Loucy (cell line): ENCODE data around the gene PIAS2.

Experiments used
- H2AFZ ChIP-seq: fragments of 200-600 bp; sonication (generic); 2 replicates; pipeline ENCODE4 v1.6.0; 2016; ENCODE audit warnings: antibody characterized with exemption, mild to moderate bottlenecking, low read length, moderate library complexity
- H3F3A ChIP-seq: fragments of 200-600 bp; 2 replicates; pipeline ENCODE4 v1.6.0; 2016; ENCODE audit warnings: antibody characterized with exemption, low read depth, mild to moderate bottlenecking
- H3K27me3 ChIP-seq: fragments of 200-600 bp; sonication (generic); 2 replicates; pipeline ENCODE4 v1.6.1; 2014; ENCODE audit warnings: low read length, mild to moderate bottlenecking; ENCODE audit not compliant: insufficient read depth, poor library complexity, severe bottlenecking
- H3K36me3 ChIP-seq: fragments of 200-600 bp; sonication (generic); 2 replicates; pipeline ENCODE4 v1.6.1; 2016; ENCODE audit warnings: low read length; ENCODE audit not compliant: insufficient read depth
- H3K4me1 ChIP-seq: fragments of 200-600 bp; sonication (generic); 2 replicates; pipeline ENCODE4 v1.5.1; 2014; ENCODE audit warnings: low read length, mild to moderate bottlenecking; ENCODE audit not compliant: insufficient read depth, poor library complexity, severe bottlenecking
- H3K4me2 ChIP-seq: fragments of 200-600 bp; sonication (generic); 2 replicates; pipeline ENCODE4 v1.6.0; 2014; ENCODE audit warnings: antibody characterized with exemption, low read length, low read depth, mild to moderate bottlenecking; ENCODE audit not compliant: poor library complexity, severe bottlenecking
- H3K4me3 ChIP-seq: fragments of 200-600 bp; sonication (generic); 2 replicates; pipeline ENCODE4 v1.5.1; 2014; ENCODE audit warnings: low read length, mild to moderate bottlenecking, mixed read lengths; ENCODE audit not compliant: poor library complexity, severe bottlenecking
- H3K79me2 ChIP-seq: fragments of 200-600 bp; sonication (generic); 2 replicates; pipeline ENCODE4 v1.6.1; 2014; ENCODE audit warnings: low read length; ENCODE audit not compliant: insufficient read depth
- H3K9ac ChIP-seq: fragments of 200-600 bp; sonication (generic); 2 replicates; pipeline ENCODE4 v1.6.0; 2014; ENCODE audit warnings: mild to moderate bottlenecking, low read depth, low read length, moderate library complexity; ENCODE audit not compliant: poor library complexity, severe bottlenecking
- H3K9me2 ChIP-seq: fragments of 200-600 bp; sonication (generic); replicated peaks from 2 replicates; pipeline ENCODE4 v1.6.1; 2016; ENCODE audit warnings: low read depth, low read length, mixed read lengths
- H3K9me3 ChIP-seq: fragments of 200-600 bp; sonication (generic); 2 replicates; pipeline ENCODE4 v1.6.1; 2014; ENCODE audit warnings: mild to moderate bottlenecking, antibody characterized with exemption, low read length, low read depth; ENCODE audit not compliant: insufficient read depth
- H4K20me1 ChIP-seq: fragments of 200-600 bp; sonication (generic); 2 replicates; pipeline ENCODE4 v1.6.0; 2014; ENCODE audit warnings: antibody characterized with exemption, low read length, mild to moderate bottlenecking; ENCODE audit not compliant: insufficient read depth, poor library complexity, severe bottlenecking
- CTCF ChIP-seq: fragments of 200-600 bp; sonication (generic); conservative IDR thresholded peaks from 2 replicates; pipeline ENCODE4 v1.5.1; 2014; ENCODE audit warnings: mild to moderate bottlenecking, antibody characterized with exemption, low read length
- EZH2phosphoT487 ChIP-seq: fragments of 200-600 bp; IDR thresholded peaks from 2 replicates; pipeline ENCODE4 v1.6.1; 2018; ENCODE audit warnings: antibody characterized with exemption, mild to moderate bottlenecking, moderate library complexity, borderline replicate concordance

PIAS2 gene

GRCh38 chr18:46764586-46764985 lies 152.7 kb downstream of the PIAS2 start:
- no peaks in the 10 kb centered on the region for H4K20me1 ChIP-seq
- no peaks in the 10 kb centered on the region for H3K27me3 ChIP-seq
- TF ChIP-seq EZH2phosphoT487 (no peak), CTCF (no peak)
- H3K4me2 ChIP-seq: no peak overlapping the region
- H3K9ac ChIP-seq: no peak overlapping the region
- peaks cover 4% of the 10 kb centered on the region for H3K4me1 ChIP-seq
- no peak overlapping the region for H2AFZ ChIP-seq
- no peaks in the 10 kb centered on the region for H3K79me2 ChIP-seq
- H3K9me2 ChIP-seq: no peaks in the 10 kb centered on the region
- H3K9me3 ChIP-seq: no peaks in the 10 kb centered on the region
- no peaks in the 10 kb centered on the region for H3F3A ChIP-seq
- H3K4me3 ChIP-seq: no peak overlapping the region
- H3K36me3 ChIP-seq: no peaks in the 10 kb centered on the region

- Histone ChIP-seq H3K27me3 (no peaks in the 10 kb centered on the region), H3K9me2 (no peaks in the 10 kb centered on the region)
Observed at GRCh38 chr18:46761059-46761769, 156.1 kb downstream of the PIAS2 start.

GRCh38 chr18:46759890-46760289 lies 157.4 kb downstream of the PIAS2 start:
- Histone ChIP-seq H3K9me2 (no peaks in the 10 kb centered on the region), H3K27me3 (no peaks in the 10 kb centered on the region), H3F3A (no peaks in the 10 kb centered on the region), H3K4me2 (no peak overlapping the region), H2AFZ (no peak overlapping the region), H3K9ac (no peak overlapping the region), H3K79me2 (no peaks in the 10 kb centered on the region), H3K36me3 (no peaks in the 10 kb centered on the region), H3K9me3 (no peaks in the 10 kb centered on the region), H3K4me1 (no peaks in the 10 kb centered on the region), H4K20me1 (no peaks in the 10 kb centered on the region), H3K4me3 (no peak overlapping the region)
- TF ChIP-seq EZH2phosphoT487 (no peak), CTCF (no peak)

More at GRCh38 chr18:46761059-46761769, 156.1 kb downstream of the PIAS2 start:
- Histone ChIP-seq H3F3A (no peaks in the 10 kb centered on the region), H3K36me3 (no peaks in the 10 kb centered on the region), H3K9ac (no peak overlapping the region), H3K4me3 (no peak overlapping the region), H3K79me2 (no peaks in the 10 kb centered on the region), H4K20me1 (no peaks in the 10 kb centered on the region), H3K4me1 (no peaks in the 10 kb centered on the region), H2AFZ (no peak overlapping the region), H3K4me2 (no peak overlapping the region), H3K9me3 (no peaks in the 10 kb centered on the region)
- TF ChIP-seq CTCF (no peak), EZH2phosphoT487 (no peak)
